ENCODE measurements around the gene MORN5.
"Not testable (repeated sequence)": the region's sequence is repeated elsewhere in the genome, so short reads cannot be mapped to it uniquely, and the experiment has no call there.

MORN5 gene

GRCh38 chr9:122115176-122116035, 44.3 kb upstream of the MORN5 start:
- no peak for DNase-seq (ENCODE audit: low spot score)
- TF ChIP-seq CTCF (IDR thresholded peaks at IDR 0.05; ENCODE audit: extremely low read depth, insufficient read depth, missing control alignments) = no peak
- in situ Hi-C loops (cut with MboI; ENCODE audit: low pct_unique_long_range_greater_than_20kb, low sequenced_read_pairs, unreplicated experiment) = loop anchor here (25.0 kb wide), 1 partner anchor 697 kb away; the partner anchor contains the start of gene OR1K1

GRCh38 chr9:122116040-122116439, 43.7 kb upstream of the MORN5 start:
- no peak for TF ChIP-seq CTCF (IDR thresholded peaks at IDR 0.05; ENCODE audit: extremely low read depth, insufficient read depth, missing control alignments)
- in situ Hi-C loops (cut with MboI; ENCODE audit: low pct_unique_long_range_greater_than_20kb, low sequenced_read_pairs, unreplicated experiment) = loop anchor here (25.0 kb wide), 1 partner anchor 696 kb away; the partner anchor contains the start of gene OR1K1
- no peak for DNase-seq (ENCODE audit: low spot score)

GRCh38 chr9:122116448-122117173, 43.1 kb upstream of the MORN5 start:
- TF ChIP-seq CTCF (IDR thresholded peaks at IDR 0.05; ENCODE audit: extremely low read depth, insufficient read depth, missing control alignments) = no peak
- DNase-seq (ENCODE audit: low spot score) = no peak
- in situ Hi-C loops (cut with MboI; ENCODE audit: low pct_unique_long_range_greater_than_20kb, low sequenced_read_pairs, unreplicated experiment) = loop anchor here (25.0 kb wide), 1 partner anchor 696 kb away; the partner anchor contains the start of gene OR1K1

- in situ Hi-C loops (cut with MboI; ENCODE audit: low pct_unique_long_range_greater_than_20kb, low sequenced_read_pairs, unreplicated experiment) = loop anchor here (25.0 kb wide), 1 partner anchor 695 kb away; the partner anchor contains the start of gene OR1K1
- not testable (repeated sequence) for DNase-seq (ENCODE audit: low spot score)
Measured at GRCh38 chr9:122117241-122117640, 42.5 kb upstream of the MORN5 start.

GRCh38 chr9:122118343-122119165, 41.2 kb upstream of the MORN5 start:
- no peak for TF ChIP-seq CTCF (IDR thresholded peaks at IDR 0.05; ENCODE audit: extremely low read depth, insufficient read depth, missing control alignments)
- in situ Hi-C loops (cut with MboI; ENCODE audit: low pct_unique_long_range_greater_than_20kb, low sequenced_read_pairs, unreplicated experiment) = loop anchor here (25.0 kb wide), 1 partner anchor 694 kb away; the partner anchor contains the start of gene OR1K1
- DNase-seq (ENCODE audit: low spot score) = no peak

GRCh38 chr9:122119166-122119521, 40.6 kb upstream of the MORN5 start:
- DNase-seq (ENCODE audit: low spot score) = no peak
- TF ChIP-seq CTCF (IDR thresholded peaks at IDR 0.05; ENCODE audit: extremely low read depth, insufficient read depth, missing control alignments) = no peak
- in situ Hi-C loops (cut with MboI; ENCODE audit: low pct_unique_long_range_greater_than_20kb, low sequenced_read_pairs, unreplicated experiment) = loop anchor here (25.0 kb wide), 1 partner anchor 693 kb away; the partner anchor contains the start of gene OR1K1

Measured in GM13977 (cell line).